ENCODE measurements around the gene WNT8A.
"Not testable (repeated sequence)": the region's sequence is repeated elsewhere in the genome, so short reads cannot be mapped to it uniquely, and the experiment has no call there.

The WNT8A gene, protein sequence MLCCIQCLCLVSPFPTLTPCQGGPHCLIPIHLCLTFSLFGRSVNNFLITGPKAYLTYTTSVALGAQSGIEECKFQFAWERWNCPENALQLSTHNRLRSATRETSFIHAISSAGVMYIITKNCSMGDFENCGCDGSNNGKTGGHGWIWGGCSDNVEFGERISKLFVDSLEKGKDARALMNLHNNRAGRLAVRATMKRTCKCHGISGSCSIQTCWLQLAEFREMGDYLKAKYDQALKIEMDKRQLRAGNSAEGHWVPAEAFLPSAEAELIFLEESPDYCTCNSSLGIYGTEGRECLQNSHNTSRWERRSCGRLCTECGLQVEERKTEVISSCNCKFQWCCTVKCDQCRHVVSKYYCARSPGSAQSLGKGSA

DNA sequence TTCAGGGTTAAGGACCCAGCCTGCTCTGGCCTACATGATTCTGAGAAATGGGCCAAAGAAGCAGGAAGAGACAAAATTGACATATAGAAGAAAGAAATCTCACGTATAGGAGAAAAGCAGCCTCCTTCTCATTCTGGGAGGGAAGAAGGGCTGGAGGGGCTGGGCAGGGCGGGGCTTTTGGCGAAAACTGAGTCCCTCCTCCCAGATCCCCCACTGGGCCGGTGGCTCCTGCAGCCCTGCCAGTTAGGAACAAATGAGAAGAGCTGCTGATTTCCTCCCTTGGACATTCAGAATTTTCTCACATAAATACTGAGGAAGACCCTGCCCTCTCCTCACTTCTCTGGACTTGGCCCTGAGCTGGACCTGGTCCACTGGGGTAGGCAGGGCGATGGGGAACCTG, at the start of gene WNT8A:
TSS of gene WNT8A (plus strand) at position 332 of the 400 bp plus-strand sequence. CDS start 95 bp downstream, outside the sequence.
- no peak for DNase-seq

DNA sequence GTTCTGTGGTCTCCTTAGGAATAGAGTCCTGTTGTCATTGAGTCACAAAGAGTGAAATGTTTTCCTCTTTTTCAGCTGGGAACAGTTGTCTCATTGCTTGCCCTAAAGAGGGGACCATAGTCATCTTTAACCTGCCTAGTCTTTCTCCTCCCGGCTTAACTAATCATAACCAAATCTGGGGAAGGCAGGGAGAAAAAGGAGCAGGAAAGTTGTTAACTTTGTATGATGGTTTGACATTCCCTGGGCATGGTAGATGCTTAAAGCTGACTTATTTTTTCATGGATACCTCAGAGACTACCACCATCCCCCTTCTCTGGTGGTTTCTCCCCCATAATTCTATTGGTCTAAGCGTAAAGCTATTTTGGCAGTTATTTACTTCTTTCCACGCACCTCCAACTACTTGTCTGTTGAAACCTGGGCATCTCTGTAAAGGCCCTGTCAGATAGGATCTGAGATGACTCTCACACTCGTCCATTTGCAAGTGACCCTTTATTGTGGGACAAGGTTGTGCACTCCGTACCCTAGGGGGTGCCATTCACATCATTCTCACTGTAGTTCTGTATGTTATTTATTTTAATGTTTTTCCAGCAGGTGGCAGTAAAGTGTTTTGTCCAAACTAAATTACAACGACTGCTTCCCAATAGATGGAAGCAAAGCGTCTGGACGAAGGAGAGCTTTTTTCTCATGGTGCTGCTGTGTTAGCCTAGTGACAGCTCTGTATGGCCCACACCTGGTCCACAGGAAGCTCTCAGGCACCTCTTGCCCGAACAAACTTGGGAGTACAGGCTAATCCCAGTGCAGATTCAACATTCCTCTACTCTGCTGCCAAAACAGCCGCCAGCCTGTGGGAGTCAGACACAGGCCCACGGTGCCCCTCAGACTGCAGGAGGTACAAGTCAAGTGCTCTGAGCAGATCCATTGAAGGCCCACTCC, 48.0 kb upstream of the WNT8A start:
- DNase-seq: peak; percentile 96

DNA sequence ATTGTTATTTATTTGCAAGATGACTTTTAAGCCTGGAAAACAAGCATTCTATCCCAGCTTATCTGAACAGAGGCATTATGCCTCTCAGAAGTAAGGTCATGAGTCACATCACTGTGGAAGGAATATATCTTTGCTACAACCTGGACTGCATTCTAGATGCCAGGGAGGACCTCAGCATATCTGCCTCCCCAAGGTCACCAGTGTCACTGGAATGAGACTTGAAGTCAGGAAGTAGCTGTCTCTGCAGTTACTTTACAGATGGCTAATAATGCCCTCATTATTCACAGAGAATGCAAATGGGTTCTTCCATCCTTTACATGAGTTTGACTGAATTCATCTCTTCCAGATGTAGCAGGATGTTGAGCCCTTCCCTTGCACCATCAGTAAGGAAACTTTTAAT, 46.6 kb upstream of the WNT8A start:
- no peak for DNase-seq

DNA sequence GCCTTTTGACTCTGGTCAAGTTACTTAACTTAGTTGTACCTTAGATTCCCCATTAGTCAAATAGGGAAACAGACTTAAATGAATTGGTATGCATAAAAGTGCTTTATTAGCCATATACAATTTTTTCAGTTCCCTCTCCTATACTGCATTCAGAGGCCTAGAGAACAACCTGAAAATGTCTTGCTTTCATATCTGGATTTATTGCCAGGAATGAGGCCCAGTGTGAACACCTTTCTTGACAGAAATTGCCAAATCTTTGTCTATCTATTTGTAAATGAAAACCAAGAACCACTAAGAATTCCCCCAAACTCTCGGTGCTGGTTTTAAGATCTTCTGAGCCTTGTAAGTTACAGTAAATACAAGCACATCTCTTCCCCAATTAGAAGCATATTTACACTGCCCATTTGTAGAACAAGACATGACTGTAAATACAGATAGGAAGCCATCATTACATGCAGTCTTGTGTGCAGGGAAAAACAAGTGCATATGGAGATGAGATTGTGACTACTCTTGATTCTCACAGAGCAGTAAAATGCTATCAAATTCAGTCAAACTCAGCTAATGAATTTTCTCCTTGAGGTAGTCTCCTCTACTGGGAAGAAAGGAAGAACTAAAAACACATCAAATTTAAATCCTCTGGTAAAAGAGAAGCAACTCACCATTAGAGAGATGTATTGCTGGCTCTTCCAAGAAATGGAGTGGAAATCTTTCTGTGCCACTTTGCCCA, 45.8 kb upstream of the WNT8A start:
- DNase-seq: no peak

DNA sequence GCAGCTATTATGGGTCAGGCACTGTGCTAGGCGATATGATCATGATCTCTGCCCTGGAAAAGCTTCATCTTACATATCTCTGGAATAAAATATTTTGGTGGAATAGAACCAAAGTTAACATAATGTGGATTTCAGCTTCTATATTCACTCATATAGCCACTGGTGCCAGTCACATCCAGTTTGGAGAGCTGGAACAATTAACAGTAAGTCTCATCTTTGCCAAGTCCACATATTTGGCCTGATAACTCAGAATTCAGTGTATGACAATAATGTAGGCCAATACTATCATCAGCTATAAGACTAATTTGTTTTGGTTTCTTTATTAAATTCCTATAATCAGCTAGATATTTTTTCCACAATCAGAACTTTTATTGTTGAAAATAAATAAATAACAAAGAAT, 45.0 kb upstream of the WNT8A start:
- no peak for DNase-seq

DNA sequence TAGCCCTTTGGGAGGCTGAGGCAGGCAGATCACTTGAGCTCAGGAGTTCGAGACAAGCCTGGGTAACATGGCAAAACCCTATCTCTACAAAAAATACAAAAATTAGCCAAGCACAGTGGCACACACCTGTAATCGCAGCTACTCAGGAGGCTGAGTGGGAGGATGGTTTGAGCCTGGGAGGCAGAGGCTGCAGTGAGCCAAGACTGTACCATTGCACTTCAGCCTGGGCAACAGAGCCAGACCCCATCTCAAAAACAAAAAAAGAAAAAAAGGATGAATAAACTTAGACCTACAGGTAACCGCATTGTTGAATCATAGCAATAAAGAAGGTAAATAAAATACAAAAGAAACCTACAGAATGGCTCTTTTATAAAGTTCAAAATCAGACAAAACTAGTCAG, 38.5 kb upstream of the WNT8A start:
- DNase-seq: not testable (repeated sequence)

DNA sequence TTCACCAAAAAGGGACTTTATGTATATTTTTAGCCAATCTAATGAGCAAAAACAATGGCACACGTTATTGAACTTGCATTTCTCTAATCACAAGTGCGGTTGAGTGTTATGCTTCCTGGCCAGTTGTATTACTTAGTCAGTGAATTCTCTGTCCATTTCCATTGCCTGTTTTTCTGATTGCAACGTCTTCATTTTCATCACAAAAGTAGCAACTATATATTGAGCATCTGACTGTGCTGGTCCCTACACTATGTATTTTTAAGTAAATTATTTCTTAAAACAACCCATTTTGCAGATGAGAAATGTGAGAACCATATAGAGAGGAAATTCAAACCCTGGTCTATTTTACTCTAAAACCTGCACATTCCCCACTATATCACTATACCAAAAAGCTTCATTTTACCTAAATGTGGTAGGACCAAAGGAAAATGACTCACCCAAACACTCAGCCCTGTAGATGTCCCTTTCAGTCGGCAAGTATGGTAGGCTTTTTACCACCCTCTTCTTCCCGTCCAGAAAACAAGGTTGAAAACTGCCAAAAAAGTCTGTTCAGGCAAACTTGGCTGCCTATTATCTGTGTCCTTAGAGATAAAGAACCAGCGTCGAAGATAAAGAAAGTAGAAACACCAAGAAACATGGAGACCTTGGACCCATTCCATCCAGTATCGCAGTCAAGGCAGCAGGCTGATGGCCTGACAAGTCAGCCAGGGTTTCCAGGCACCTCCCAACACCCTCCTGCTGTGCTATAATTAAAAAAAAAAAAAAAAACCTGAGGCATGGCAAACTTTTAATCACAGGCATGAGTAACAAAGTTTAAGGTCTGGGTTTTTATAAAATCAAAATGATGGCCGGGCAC, 32.2 kb upstream of the WNT8A start:
- DNase-seq: peak; percentile 81

DNA sequence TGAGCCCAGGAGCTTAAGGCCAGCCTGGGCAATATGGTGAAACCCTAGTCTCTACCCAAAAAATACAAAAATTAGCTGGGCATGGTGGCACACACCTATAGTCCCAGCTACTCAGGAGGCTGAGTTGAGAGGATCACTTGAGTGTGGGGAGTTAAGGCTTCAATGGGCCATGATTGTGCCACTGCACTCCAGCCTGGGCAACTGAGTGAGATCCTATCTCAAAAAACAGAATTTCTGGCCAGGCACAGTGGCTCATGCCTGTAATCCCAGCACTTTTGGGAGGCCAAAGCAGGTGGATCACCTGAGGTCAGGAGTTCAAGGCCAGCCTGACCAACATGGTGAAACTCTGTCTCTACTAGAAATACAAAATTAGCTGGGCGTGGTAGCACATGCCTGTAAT, 31.1 kb upstream of the WNT8A start:
- DNase-seq: not testable (repeated sequence)

DNA sequence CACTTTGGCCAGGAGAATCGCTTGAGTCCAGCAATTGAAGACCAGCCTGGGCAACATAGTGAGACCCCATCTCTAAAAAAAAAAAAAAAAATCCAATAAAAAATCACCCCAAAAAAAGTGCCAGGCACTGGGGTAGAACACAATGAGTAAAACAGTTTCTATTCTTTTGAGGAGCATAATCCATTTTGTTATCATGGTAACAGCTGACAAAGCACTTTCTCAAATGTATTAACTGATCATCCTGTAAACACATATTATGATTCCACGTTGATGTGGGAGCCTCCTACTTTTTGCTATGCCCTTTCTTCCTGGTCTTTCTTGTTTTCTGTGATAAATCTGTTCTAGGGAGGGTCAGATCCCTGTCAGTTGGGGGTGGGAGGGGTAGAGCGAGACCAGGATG, 30.3 kb upstream of the WNT8A start:
- DNase-seq: no peak

DNA sequence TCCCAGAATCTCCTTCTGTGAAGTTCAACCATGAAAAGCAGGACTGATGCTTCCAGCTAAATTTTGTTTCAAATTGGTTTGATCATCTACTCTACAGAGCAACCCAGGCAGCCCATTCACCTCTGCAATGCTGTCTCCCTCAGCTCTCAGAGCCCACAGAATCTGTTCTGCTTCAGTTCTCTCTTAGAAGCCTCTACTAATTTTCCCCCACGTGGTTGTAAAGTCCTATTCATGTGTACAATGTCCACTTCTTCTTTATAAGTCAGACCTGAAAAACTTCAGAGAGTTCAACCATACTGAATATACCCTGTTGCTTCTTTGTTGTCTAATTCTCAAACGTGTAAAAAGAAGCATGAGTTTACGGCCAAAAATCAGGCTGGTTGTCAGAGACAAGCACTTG, 29.6 kb upstream of the WNT8A start:
- no peak for DNase-seq

DNA sequence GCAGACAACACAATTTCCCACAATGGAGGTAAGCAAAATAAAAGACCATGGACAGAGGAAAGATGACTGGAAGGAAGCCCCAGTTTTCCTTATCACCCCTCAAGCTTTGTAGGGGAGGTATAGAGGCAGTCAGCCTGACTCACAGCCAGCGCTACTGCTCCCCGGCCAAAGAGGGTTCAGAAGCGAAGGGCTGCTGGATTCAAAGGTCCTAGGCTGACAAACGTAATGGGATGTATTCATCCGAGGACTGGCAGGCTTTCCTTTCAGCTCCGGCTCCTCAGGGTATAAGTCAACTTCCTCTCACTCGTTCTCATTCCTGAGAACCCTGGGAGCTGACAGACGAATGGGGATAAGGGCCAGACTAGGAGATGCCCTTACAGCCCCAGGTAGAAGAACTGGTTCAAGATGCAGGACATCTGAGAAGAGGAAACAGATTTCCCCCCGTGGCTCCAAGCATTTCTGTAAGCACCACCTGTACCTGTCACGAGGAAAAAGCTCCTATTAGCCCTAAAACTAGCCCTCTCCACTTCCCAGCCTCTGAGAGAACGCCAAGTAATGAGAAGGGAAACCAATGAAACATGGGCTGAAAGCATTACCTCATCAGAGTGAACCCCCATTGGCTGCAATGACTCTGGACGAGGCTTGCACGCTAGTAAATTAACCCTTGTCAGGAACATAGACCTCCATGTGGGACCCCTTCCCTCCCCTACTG, 28.8 kb upstream of the WNT8A start:
- DNase-seq: no peak

DNA sequence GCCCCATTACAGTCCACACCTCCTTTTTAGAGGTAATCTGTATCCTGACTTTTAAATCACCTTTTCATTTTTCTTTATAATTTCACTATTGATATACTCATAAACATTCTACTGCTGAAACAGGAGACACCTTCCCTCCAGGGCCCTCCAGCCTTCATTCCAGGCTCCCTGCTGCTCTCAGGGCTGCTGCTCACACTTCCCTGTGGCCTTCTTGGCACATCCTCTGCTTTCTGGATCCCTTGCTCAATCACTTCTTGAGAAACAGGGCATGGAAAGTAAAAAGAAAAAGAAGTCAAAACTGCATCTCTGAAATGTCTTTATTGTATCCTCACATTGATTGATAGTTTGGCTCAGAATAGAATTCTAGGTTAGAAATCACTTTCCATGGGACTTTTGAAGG, 19.3 kb upstream of the WNT8A start:
- DNase-seq: no peak

DNA sequence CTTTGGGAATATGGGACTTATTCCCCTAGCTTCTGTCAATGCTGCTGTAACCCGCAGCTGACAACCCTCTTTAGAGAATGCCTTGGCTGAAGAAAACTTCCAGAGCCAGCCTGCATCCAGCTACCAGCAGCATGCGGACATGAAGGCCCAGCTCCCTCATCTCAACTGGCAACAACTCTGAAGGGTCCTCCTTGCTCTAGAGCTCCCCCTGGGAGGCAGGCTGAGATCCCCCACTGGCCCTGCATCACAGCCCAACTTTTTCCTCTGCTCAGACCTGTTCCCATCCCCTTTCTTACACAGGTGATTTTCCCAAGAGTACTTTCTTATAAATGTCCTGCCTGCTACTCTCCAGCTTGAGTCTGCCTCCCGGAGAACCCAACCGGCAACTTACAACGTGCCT, 18.7 kb upstream of the WNT8A start:
- peak; percentile 27 for DNase-seq

DNA sequence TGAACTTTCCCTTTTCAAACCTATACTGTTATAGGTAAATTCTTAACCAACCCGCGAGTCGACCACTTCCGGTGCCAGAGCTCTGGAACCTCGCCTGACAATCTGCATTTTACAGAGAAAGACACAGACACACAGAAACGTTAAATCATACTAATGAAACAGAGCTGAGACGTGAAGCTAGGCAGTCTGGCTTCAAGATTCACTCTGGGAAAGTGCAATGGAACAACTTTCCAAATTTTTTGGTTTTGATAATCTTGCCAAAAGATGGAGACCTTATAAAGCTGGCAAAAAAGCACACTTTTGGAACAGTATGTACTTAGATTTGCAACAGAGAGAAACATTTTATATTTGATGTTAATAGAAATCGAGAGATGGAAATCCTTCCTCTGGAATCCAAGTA, 15.9 kb upstream of the WNT8A start:
- DNase-seq: no peak

DNA sequence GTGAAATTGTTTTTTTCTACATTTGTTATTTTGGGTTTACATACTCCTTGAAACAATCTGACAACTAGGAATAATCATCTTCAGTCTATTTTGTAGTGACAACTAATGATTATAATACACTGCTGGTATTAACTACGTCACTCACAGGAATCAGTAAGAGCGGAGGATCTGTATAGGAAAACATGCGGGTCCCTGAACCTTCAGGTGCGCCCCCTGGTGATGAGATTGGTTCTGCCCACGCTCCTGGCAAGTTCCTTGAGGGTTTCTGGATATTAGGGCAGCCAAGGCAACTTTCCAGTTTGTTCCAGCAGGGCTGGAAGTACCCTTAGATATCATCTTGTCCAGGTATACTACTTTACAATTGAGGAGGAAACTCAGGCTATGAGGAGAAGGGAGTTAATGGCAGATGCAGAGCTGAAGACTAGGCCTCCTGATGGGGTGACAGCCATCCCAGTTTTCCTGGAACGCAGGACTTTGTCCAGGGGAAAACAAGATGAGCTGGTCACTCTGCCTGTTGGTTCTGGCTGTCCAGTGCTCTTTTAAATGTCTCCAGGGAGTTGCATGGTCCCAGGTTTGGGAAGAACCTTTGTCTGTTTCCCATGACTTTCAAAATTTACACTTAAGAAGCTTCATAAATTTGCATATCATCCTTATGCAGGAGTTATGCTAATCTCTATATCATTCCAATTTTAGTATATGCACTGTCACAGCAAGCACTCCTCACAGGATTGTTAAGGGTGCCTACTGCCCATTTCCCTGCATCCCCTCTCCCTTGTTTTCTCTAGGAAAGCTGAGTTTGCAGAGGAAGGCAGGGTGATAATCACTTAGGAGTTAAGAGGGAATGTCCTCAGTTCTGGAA, 14.9 kb upstream of the WNT8A start:
- peak; percentile 90 for DNase-seq

DNA sequence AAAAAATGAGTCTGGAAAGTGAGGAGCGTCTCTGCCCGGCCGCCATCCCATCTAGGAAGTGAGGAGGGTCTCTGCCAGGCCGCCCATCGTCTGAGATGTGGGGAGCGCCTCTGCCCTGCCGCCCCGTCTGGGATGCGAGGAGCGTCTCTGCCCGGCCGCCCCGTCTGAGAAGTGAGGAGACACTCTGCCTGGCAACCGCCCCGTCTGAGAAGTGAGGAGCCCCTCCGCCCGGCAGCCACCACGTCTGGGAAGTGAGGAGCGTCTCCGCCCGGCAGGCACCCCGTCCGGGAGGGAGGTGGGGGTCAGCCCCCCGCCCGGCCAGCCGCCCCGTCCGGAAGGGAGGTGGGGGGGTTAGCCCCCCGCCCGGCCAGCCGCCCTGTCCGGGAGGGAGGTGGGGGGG, 13.8 kb upstream of the WNT8A start:
- not testable (repeated sequence) for DNase-seq

DNA sequence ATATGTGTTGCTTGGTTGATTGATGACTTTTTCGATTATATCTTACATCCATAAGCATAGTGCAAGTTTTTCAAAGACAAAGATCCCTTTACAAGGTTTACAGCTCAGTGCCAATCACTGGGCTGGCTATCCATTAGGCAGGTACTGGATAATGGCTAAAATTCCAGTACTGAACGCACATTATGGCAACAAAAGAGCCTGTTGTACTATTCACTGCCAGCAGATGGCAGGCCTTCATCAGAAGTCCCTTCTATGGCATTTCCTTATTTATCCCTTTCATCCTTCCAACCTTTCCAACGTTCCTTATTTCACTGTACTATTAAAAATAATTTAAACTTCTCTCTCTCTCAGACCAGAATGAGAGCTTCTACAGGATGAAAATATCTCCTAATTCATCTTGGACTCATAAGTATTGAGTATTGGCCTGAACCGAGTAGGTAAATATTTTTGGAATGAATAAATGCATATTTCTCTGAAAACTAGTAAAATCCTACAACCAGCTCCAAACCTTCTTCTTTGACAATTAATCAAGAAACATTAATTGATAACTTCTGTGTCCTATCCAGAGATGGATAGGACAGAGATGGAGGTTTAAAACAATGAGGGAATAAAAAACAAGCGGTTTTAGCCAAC, 6.7 kb upstream of the WNT8A start:
- peak; percentile 85 for DNase-seq

DNA sequence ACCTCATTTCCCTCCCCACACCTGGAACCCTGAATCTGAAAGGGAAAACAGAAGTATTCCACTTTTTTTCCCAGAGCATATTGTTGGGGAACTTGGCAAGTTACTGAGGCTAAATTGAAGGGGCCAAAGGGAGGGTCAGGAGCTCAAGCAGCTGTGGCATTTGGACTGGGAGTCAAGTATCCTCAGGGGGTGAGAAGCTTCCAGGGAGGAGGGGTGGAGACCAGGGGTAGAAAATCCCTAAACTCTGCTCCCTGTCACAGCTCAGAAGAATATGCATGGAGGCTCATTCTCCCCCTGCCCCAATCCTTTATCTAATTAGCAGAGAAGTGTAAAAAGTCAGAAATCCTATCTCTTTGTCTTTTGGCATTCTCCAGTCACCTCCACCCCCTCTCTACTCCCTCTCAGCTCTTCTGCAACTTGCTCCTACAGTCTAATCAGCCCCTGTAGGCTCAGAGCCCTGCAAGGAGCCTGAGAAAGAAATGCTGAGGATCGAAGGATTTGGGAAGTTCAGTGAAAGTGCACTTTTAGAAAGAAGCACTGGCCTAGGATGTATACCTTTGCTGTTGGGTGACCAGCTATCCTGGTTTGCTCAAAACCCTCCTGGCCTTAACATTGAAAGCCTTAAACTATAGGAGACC, 5.7 kb upstream of the WNT8A start:
- no peak for DNase-seq

DNA sequence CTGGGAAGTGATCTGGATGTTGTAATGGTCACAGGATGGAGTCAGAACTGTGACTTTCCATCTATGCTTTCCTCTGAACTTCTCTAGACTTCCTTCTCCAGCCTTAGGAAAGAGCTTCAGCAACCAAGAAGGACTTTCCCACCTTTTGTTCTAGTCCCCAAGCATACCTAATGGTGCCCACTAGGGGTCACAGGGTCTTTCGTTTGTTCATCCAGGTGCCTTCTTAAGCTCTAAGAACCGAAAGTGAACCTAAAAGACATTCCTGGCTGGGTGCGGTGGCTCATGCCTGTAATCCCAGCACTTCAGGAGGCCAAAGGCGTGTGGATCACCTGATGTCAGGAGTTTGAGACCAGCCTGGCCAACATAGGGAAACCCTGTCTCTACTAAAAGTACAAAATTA, 1.8 kb upstream of the WNT8A start:
- DNase-seq: peak; percentile 14

DNA sequence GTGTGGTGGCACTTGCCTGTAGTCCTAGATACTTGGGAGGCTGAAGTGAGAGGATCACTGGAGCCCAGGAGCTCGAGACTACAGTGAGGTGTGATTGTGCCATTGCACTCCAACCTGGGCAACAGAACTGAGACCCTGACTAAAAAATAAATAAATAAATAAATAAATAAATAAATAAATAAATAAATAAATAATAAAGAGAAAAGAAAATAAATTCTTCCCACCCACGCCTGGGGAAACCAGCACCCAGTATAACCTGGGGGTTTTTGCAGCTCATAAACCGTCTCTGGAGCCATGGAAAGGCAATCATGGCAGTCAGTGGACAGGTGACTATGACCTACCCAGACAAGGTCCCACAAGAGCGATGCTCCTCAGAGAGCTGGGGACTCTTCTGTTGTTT, 7.9 kb downstream of the WNT8A start:
- DNase-seq: no peak
